Fibroblast of pulmonary artery (primary cell): ENCODE results near the gene DPY30.
A peak's percentile ranks its signal among the peaks of the same experiment; 100 is the strongest.

Experiments used
- DNase-seq: peaks from one replicate; pipeline ENCODE4 v3.0.0-alpha.2; 2010; ENCODE audit warnings: low read depth
- H3K4me3 ChIP-seq: replicated peaks from 2 replicates; pipeline ENCODE4 v1.5.1; 2011; ENCODE audit warnings: low read depth, mild to moderate bottlenecking, control low read depth, low read length, moderate library complexity
- CTCF ChIP-seq: IDR thresholded peaks from 2 replicates; pipeline ENCODE4 v1.5.1; 2011; ENCODE audit warnings: mild to moderate bottlenecking, control low read depth, low read length, inconsistent platforms; ENCODE audit errors: missing control alignments

DPY30 gene

GRCh38 chr2:32012872-32013271, 26.7 kb downstream of the DPY30 start:
- no peak overlapping the region for H3K4me3 ChIP-seq
- no peak for TF ChIP-seq CTCF
- no peak for DNase-seq

DNA sequence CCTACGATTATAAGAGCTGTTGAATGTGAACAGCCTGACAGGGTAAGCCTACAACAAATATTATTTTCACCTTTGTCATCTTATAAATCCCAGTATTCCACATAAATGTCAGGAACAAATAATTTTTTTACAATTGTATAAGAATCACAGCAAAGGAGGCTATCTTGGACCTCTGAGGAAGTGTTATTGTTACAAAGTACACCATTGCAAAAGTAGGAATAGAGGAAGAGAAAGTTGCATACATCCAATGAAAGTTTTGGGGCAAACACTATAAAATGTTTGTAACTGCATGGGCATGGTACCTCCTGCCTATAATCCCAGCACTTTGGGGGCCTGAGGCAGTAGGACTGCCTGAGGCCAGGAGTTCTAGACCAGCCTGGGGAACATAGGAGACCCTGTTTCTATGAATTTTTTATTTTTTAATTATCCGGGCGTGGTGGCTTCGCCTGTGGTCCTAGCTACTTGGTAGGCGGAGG, 28.1 kb downstream of the DPY30 start:
- no peak for TF ChIP-seq CTCF
- peak overlapping the region; percentile 69 for H3K4me3 ChIP-seq
- DNase-seq, result no peak

DNA sequence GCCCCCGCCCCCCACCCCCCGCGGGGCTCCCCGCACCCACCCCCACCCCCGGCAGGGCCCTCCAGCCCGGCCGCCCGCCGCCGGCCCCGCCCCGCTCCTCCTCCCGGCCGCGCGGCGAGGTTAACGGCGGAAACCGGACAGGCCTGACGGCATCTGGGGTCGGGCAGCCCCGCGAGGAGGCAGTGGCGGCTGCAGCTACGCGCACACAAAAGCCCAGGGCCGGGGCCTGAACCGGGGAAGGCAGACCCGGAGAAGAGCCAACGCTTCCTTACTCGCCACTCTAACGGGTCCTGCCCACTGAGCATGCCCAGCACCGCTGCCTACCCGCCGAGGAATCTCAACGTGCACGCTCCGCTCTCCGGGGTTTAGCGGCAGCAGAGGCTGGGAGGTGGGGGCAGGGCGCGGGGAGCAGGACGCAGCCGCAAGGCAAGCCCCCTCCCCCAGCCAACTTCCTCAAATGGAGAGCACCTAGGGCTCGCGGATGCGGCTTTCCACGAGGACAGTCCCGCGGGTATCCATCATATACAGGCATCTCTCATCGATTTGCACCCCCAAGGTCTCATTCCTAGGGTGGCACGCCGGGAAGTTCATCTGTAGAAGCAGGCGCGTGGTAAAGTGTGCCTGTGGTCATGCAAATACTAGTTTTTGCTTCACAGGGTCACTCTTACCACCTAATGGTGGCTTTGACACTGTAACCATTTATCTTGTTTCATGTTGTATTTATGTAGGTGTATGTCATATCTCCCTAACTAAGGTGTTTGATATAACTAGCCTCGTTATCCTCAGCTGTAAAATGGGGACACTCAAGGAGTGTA, 28.7 kb downstream of the DPY30 start, which contains the start of gene MEMO1:
MEMO1 (minus strand) TSS at position 339 of the 815 bp plus-strand sequence. CDS start 761 bp downstream, outside the sequence.
- peak within 1 kb of the TSS; percentile 85 for H3K4me3 ChIP-seq
- TF ChIP-seq CTCF, result no peak
- DNase-seq, result peak; percentile 94

DNA sequence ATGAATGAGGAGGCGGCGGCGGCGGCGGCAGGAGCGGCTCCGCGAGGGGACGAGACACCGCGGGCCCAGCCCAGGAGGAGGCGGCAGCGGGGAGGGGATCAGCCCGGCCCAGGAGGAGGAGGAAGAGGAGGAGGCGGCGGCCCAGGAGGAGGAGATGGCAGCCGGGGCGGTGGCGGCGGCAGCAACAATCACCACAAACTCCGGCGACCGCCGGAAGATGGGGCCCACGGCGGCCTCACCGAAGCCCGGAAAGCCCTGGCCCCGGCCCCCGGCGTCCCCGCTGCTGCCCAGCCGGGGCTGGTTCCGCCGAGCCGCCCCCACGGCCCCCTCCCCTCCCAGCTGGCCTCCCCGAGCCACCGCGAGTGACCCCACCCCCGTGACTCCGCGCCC, 29.3 kb downstream of the DPY30 start:
- H3K4me3 ChIP-seq, result peak overlapping the region; percentile 45
- DNase-seq, result peak; percentile 60

DNA sequence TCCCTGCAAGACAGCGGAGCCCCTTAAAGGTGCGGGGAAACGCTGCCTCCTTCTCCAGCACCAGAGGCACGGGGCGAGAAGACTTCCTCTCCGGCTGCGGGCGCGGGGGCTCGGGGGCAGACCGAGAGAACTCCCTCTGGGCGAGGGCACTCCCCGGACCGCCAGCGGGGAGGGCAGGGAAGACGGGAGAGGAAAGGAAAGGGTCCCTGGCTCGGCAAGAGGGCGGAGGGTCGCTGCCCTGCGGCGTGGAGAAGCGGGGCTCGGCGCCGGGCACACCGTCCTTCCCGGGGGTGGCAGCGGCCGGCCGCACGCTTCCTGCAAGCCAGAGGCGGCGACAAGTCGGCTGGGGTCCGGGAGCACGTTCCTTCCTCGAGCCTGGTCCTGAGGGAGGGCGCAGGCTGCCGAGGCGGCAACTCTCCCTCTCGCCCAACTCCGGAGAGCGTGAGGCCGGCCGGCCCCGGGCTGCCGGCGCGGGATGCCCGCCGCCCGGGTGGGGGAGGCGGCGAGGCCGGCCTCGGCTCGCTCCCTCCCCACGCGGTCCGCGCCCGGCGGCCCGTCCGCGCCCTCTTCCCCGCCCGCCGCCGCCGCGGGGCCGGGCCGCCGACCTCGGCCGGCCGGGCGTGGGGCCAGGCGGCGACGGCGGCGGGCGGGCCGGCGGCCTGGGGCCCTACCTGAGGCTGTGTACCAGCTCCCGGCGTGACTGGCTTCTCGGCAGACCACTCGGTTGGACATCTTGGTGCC, 29.9 kb downstream of the DPY30 start:
- peak; percentile 21 for DNase-seq
- H3K4me3 ChIP-seq, result peak overlapping the region; percentile 85
- TF ChIP-seq CTCF, result no peak

DNA sequence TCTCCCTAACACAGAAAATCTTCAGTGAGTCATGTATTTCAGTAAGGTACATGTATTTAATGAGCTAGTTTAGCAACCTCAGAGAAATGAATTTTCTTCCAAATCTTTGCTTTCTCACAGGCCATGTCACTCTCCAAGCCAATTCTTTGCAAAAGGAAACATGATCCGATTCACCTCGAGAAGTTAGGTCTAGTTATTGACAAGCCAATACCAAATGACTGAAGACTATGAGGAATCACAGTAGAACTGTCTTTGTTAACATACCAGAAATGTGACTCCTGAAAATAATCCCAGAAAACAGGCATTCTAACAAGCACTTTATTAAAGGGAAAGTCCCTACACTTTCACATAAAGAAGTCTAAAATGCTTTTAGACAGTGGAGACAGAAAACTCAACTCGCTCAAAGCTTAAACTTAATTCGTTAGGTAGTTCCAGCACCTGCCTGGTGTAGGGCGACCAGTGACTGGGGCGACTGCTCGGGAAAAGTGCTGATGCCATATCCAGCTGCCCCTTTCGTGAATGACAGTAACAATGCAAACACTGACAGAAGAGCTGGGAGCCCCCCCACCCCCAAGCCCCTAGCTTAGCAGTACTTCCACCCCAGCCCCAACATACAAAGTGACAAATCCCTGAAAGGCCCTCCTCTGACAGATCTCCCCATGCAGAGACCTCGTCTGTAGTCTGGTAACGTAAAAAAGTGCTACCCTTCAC, 30.6 kb downstream of the DPY30 start:
- peak overlapping the region; percentile 85 for H3K4me3 ChIP-seq
- TF ChIP-seq CTCF, result no peak
- DNase-seq, result peak; percentile 18

DNA sequence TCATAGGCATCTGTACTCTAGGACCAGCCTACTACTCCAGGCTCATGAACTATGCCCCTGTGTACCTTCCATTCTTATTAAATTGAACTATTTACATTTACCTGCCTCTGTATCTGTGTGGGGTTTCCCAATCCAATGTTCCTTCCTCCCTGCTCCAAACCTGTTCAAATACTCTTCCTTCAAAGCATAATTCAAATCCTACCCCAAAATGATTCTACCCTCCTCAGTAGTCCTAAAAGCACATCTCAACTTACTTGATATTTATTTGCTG, 32.5 kb downstream of the DPY30 start:
- TF ChIP-seq CTCF, result no peak
- no peak for DNase-seq
- no peak overlapping the region for H3K4me3 ChIP-seq
